ENCODE measurements around the gene SUN3.
"Not testable (repeated sequence)": the region's sequence is repeated elsewhere in the genome, so short reads cannot be mapped to it uniquely, and the experiment has no call there.

The SUN3 gene

DNA sequence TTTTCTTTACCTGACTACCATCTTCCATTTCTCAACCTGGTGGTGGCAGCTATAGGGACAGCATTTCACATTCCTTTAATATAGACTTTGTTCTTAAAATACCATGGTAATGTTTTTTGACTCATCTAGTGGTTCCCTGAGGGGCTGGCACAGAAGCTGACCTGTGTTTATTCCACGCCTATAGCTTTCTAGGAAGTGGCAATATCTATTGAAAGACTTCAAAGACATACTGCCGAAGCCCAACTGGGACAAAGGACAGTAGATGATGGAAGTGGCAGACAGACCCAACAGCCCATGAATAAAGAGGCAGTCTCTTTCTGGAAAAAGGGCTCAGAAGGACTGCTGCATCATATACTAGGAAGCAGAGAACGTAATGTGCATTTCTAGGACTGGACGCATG lies 11.2 kb downstream of the SUN3 start:
- DNase-seq, result no peak

GRCh38 chr7:48016641-48017040 lies 12.3 kb downstream of the SUN3 start:
- DNase-seq, result no peak

DNA sequence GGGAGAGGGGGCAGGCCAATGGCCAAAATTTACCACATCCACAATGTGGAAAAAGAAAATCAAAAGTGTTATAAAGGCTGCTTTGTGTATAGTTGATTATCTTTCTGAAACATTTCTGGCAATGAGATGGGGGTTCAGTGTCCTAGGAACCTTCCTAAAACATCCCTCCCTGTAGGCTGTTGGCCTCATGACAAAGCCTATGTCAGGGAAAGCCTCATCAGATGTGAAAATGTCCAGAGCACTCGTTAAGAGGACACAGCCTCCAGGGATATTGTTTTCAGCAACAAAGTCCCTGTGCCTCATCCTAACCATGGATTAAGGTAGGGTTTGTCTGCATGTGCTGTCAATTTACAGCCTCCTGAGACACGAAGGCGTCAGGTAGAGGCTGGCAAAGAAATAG lies 17.0 kb downstream of the SUN3 start:
- no peak for DNase-seq

DNA sequence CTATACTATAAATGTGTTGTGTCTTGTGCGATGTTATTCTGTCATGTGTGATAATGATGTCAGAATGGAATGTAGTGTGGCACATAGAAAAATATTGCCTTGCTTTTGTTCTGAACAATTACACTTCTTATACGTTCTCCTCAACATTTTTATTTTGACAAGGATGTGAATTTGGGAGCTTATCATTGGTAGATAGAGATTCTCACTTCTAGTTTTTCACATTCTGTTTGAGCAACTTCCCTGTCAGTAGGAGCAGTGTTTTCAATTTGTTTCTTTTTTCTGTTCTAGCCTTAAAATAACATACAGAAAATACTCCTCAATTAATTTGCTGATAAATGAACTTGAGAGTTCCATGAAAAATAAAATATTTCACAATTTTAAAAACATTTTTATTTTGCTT lies 17.6 kb downstream of the SUN3 start:
- DNase-seq, result no peak

- no peak for DNase-seq
Observed at GRCh38 chr7:48009954-48010353, 19.0 kb downstream of the SUN3 start.

GRCh38 chr7:48009257-48009656 lies 19.6 kb downstream of the SUN3 start:
- DNase-seq, result no peak

DNA sequence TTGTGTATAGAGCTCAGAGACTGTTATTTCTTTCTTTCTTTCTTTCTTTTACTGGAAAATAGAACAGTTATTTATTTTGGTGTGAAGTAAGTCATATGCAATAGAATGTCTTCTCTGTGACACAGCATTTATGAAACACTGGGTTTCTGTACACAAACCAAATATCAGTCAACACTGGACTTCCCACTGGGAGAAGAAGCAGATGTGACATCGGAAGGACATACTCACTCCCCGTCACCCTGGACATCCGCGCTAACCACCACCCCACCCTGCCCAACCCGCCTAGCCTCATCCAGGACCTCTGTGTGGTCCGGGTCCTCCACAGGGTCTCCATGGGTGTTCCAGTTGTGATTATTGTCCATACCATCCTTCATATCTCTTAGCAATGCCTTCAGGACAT lies 22.0 kb downstream of the SUN3 start:
- DNase-seq, result no peak

- DNase-seq, result no peak
Observed at GRCh38 chr7:48004638-48005037, 24.3 kb downstream of the SUN3 start.

DNA sequence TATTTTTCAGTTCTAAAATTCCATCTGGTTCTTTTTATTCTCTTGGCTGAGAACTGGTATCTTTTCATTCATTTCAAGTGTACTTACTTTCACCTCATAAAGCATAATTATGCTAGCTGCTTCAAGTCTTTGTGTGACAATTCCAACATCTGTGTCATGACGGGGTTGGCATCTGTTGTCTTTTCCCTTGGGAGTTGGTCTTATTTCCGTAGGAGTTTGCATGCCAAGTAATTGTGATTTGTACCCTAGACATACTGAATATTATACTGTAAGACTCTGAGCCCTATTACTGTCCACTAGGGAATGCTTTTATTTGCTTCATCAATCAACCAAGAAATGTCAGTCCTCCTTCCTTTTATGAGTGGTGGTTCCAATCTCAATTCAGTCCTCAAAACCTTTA lies 24.9 kb downstream of the SUN3 start:
- DNase-seq, result peak; percentile 44

- not testable (repeated sequence) for DNase-seq
Observed at GRCh38 chr7:48000164-48000563, 28.7 kb downstream of the SUN3 start.

DNA sequence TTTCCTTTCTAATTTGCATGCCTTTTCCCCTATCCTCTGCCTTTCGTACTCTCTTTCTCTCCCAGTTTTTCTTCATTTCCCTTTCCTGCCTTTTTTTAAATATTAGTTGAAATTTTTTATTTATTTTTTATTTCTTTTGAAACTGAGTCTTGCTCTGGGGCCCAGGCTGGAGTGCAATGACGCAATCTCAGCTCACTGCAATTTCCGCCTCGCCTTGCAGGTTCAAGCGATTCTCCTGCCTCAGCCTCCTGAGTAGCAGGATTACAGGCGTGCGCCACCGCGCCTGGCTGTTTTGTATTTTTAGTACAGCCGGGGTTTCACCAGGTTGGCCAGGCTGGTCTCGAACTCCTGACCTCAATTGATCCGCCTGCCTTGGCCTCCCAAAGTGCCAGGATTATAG lies 29.5 kb downstream of the SUN3 start:
- no peak for DNase-seq

DNA sequence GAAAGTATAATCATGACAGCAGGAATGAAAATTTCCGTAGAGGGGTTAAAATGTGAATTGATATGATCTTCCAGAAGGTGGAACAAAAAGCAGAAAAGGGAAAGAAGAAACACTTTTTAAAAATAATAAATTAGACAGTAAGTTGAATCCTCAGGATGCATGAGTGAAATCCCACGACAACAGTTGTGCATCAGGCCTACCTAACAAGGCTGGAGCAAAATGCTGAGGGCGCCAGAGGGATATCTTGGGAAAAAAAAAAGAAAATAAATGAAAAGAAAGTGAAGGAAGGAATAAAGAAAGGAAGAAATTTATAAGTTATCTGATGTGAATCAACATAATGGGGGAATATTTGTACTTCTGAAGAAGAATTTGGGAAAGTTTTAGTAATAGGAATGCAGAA lies 36.5 kb downstream of the SUN3 start:
- no peak for DNase-seq

- DNase-seq, result peak; percentile 78
Observed at GRCh38 chr7:47991741-47992311, 37.1 kb downstream of the SUN3 start.

GRCh38 chr7:47991270-47991669 lies 37.6 kb downstream of the SUN3 start:
- DNase-seq, result no peak

DNA sequence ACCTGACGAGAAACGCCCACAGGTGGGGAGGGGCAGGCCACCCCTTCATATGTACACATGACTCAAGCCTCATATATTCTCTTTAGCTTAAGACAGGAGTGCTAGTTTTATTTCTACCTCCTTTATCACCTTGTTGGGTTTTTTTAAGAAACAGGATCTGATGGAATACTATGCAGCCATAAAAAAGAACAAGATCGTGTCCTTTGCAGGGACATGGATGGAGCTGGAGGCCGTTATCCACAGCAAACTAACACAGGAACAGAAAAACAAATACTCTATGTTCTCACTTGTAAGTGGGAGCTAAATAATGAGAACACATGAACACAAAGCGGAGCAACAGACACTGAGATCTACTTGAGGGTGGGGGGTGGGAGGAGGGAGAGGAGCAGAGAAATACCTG lies 38.3 kb downstream of the SUN3 start:
- no peak for DNase-seq

DNA sequence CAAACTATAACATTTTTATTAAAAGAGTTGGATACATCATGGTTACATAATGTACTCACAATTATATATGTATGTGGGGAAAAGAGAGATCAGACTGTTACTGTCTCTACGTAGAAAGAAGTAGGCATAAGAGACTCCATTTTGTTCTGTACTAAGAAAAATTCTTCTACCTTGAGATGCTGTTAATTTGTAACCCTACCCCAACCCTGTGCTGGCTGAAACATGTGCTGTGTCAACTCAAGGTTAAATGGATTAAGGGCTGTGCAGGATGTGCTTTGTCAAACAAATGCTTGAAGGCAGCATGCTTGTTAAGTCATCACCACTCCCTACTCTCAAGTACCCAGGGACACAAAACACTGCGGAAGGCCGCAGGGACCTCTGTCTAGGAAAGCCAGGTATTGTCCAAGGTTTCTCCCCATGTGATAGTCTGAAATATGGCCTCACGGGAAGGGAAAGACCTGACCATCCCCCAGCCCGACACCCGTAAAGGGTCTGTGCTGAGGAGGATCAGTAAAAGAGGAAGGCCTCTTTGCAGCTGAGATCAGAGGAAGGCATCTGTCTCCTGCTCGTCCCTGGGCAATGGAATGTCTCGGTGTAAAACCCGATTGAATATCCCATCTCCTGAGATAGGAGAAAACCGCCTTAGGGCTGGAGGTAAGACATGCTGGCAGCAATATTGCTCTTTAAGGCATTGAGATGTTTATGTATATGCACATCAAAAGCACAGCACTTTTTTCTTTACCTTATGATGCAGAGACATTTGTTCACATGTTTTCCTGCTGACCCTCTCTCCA lies 39.1 kb downstream of the SUN3 start:
- peak; percentile 77 for DNase-seq

- no peak for DNase-seq
Observed at GRCh38 chr7:47988496-47989386, 40.2 kb downstream of the SUN3 start.

DNA sequence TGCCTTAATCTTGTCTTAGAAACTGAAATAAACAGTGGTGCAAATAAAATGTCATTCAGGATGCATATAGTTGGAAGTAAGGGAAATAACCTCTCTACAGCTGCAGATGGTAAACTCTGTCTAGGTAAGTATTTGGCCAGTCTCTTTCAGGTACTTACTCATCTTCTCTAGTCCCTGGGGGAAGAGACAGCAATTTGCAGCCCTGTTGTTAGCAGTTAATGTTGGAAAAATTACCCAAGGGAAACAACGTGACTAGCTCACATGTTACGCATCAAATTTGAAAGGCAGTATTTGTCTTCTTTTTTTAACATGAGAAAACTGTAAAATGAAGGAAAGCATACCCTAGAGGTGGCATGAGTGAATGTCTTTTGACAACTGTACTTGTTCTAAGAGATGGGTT lies 46.3 kb downstream of the SUN3 start:
- DNase-seq, result no peak

- not testable (repeated sequence) for DNase-seq
Observed at GRCh38 chr7:47980648-47981047, 48.3 kb downstream of the SUN3 start.

DNA sequence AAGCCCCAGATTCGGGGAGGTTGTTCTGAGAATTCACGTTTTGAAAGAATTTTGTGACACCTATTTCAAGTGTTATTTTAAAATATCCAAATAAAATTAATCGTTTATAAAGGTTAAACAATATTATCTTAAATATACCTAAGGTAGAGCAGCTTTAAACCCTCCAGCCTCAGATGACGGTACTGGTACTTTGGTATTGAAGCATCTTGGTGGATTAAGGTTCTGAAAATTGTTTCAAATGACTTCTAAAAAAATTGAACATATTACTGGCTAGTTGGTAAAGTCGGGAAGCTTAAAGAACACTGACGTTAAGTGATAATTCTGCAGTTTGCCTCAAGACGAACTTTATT lies 49.1 kb downstream of the SUN3 start:
- DNase-seq, result no peak

DNA sequence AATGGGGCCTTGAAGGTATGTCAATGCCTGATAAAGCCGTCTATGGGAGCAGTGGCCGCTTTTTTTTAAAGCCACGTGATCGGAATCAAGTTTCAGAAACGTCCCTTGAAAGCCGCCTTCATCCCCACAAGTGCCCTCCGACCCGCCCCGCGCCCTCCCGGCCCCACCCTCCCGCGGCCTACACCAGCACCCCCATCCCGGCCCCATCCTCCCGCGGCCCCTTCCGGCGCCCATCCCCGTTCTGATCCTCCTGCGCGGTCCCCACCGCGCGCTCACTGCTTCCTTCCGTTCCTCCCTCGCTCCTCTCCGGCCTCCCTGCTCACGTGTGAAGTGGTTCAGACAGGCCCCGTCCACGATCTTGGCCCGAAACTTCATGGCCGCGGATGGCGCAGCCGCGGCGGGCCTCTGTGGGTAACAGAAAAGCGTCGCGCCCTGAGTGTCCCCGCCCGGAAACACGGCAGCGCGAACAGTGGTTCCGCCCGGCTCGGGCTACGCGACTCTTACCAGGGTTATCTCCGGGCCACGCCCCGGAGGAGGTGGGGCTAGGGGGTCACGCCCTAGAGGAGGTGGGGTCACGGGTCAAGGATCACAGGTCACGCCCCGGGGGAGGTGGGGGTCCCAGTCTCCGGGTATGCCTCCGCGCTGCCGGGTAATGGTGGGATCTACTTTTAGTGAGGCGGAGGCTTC lies 49.6 kb downstream of the SUN3 start, which contains the start of gene HUS1:
HUS1 (minus strand) TSS at position 471 of the 687 bp plus-strand sequence; CDS start at position 375, 96 bp downstream.
- DNase-seq, result peak; percentile 93

DNA sequence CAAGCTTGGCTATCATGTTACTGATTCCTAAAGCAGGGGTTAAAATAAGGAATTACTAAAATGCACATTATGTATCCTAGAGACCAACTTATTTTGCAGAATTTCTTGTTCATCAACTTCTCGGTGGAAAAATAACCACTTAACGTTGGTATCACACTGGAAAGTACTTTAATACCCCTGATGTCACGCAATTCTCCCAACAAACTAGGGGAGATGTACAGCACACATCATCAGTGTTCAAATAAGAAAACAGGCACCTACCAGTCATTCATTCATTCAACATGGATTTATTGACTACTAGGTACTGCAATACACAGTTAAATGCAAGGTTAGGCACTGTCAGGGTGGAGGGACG lies 50.1 kb downstream of the SUN3 start:
- DNase-seq, result no peak

DNA sequence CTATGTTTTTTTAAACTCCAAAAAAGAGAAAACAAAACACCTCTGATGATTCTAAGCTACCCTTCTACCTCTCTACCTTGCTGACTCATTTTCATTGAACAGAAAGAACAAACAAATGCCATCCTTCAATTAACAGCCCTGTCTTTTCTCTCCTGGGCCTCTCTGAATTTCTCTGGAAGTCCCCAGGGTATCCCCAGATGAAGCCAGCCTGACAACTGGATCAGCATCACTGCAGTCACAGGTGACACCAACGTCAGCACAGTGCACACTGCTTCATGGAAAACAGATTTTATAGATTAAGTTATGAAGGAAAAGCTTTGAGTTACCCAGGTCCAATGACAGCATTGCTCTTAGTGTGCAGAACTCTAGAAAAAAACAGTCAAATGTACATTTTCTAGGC lies 55.2 kb downstream of the SUN3 start:
- no peak for DNase-seq
